Activated naive CD8-positive, alpha-beta T cell treated with anti-CD3 and anti-CD28 coated beads, Interleukin-2, amount 50 U/mL, for 24 hours (primary cell): ENCODE measurements around the gene DCLK2.
A peak's percentile ranks its signal among the peaks of the same experiment; 100 is the strongest.

Experiments used
- ATAC-seq: fragments of 150-1000 bp; cut with Tn5 transposase; one replicate; pipeline ENCODE4 v1.10.0; 2021
- DNase-seq: peaks from one replicate; pipeline ENCODE4 v3.0.0; 2021
- H3K27ac Mint-ChIP-seq: one replicate; pipeline ENCODE4 v1.8.0; 2021; ENCODE audit warnings: mild to moderate bottlenecking, mixed read lengths
- H3K27me3 Mint-ChIP-seq: one replicate; pipeline ENCODE4 v1.8.0; 2021; ENCODE audit warnings: mixed read lengths
- H3K36me3 Mint-ChIP-seq: one replicate; pipeline ENCODE4 v1.8.0; 2021; ENCODE audit warnings: low read depth, mixed read lengths
- H3K4me1 Mint-ChIP-seq: one replicate; pipeline ENCODE4 v1.8.0; 2021; ENCODE audit warnings: mixed read lengths
- H3K4me3 Mint-ChIP-seq: one replicate; pipeline ENCODE4 v1.8.0; 2021; ENCODE audit warnings: mild to moderate bottlenecking, moderate library complexity, mixed read lengths
- H3K9me3 Mint-ChIP-seq: one replicate; pipeline ENCODE4 v1.8.0; 2021; ENCODE audit warnings: mixed read lengths

The DCLK2 gene

GRCh38 chr4:150265806-150266205 is 187.6 kb downstream of the DCLK2 start:
- DNase-seq (no peak), ATAC-seq (no peak)
- Mint-ChIP-seq H3K4me1 (no peaks in the 10 kb centered on the region), H3K27ac (no peak overlapping the region), H3K27me3 (no peaks in the 10 kb centered on the region), H3K4me3 (no peak overlapping the region), H3K36me3 (peaks cover 24% of the 10 kb centered on the region), H3K9me3 (no peaks in the 10 kb centered on the region)

DNA sequence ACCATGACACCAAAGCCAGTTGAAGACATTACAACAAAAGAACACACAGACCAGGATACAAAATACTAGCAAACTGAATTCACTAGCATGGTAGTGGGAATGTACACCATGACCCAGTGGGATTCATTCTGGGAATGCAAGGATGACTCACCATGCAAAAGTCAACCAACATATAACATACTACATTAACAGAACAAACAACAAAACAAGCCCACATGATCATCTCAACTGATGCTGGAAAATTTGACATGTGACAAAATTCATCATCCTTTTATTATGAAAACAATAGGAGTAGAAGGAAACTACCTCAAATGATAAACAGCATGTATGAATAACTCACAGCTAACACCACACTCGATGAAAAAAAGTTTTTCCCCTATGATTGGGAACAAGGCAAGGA is 190.2 kb downstream of the DCLK2 start:
- H3K4me1 Mint-ChIP-seq, result no peaks in the 10 kb centered on the region
- peaks cover 33% of the 10 kb centered on the region for H3K36me3 Mint-ChIP-seq
- H3K4me3 Mint-ChIP-seq, result no peak overlapping the region
- ATAC-seq (no peak), DNase-seq (no peak)
- no peak overlapping the region for H3K27ac Mint-ChIP-seq
- no peaks in the 10 kb centered on the region for H3K9me3 Mint-ChIP-seq
- no peaks in the 10 kb centered on the region for H3K27me3 Mint-ChIP-seq

DNA sequence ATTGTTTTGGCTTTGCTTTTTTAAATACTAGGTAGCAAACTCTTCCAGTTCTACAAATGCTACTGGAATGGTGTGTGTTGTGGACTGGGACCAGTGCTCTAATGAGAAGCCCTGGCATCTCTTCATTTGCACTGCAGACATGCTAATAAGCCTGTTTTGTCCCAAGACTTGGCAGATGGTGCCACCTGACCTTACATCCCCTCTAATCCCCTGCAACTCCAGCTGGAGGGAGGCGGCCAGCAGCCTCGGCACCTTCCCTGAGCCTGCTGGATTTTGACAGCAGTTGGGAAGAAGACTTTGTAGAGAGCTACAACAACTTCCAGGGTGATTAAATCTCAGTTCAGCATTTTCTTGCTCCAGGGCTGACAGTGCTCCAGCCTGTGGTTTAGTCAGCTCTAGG is 200.0 kb downstream of the DCLK2 start:
- Mint-ChIP-seq H3K4me1 (peaks cover 3% of the 10 kb centered on the region), H3K9me3 (peaks cover 8% of the 10 kb centered on the region), H3K4me3 (no peak overlapping the region), H3K36me3 (peaks cover 85% of the 10 kb centered on the region), H3K27ac (no peak overlapping the region), H3K27me3 (no peaks in the 10 kb centered on the region)
- ATAC-seq, result no peak
- DNase-seq, result no peak

- Mint-ChIP-seq H3K4me3 (no peak overlapping the region), H3K27me3 (no peaks in the 10 kb centered on the region), H3K9me3 (peaks cover 8% of the 10 kb centered on the region), H3K27ac (no peak overlapping the region), H3K36me3 (peaks cover 74% of the 10 kb centered on the region), H3K4me1 (peaks cover 3% of the 10 kb centered on the region)
- no peak for DNase-seq
- ATAC-seq, result no peak
These were observed 202.0 kb downstream of the DCLK2 start for GRCh38 chr4:150280081-150280895.

DNA sequence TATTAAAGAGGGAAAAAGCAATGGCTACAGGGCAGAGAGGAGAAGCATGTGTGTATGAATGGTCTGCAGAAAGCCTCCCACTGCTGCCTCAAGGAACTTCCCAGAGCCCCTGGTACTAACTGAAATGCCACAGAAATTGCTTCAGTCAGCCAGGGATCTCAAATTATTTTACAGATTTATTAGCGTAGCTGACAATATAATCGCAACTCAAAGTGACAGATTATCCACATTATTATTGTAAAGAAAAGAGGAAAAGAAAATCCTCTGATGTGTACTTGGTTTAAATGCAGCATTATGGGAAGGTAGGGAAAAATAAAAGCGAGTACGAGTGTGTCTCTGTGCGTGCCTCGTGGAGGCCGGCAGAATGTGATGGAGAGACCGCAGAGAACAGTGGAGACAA is 202.7 kb downstream of the DCLK2 start:
- no peak for ATAC-seq
- H3K27me3 Mint-ChIP-seq, result no peaks in the 10 kb centered on the region
- peaks cover 3% of the 10 kb centered on the region for H3K4me1 Mint-ChIP-seq
- no peak overlapping the region for H3K27ac Mint-ChIP-seq
- DNase-seq, result no peak
- H3K36me3 Mint-ChIP-seq, result peaks cover 68% of the 10 kb centered on the region
- peaks cover 8% of the 10 kb centered on the region for H3K9me3 Mint-ChIP-seq
- no peak overlapping the region for H3K4me3 Mint-ChIP-seq

GRCh38 chr4:150283689-150284088 is 205.4 kb downstream of the DCLK2 start:
- H3K27me3 Mint-ChIP-seq, result no peaks in the 10 kb centered on the region
- no peak for ATAC-seq
- no peak overlapping the region for H3K27ac Mint-ChIP-seq
- H3K36me3 Mint-ChIP-seq, result peaks cover 44% of the 10 kb centered on the region
- H3K4me1 Mint-ChIP-seq, result peaks cover 3% of the 10 kb centered on the region
- H3K9me3 Mint-ChIP-seq, result peaks cover 4% of the 10 kb centered on the region
- no peak for DNase-seq
- H3K4me3 Mint-ChIP-seq, result no peak overlapping the region

DNA sequence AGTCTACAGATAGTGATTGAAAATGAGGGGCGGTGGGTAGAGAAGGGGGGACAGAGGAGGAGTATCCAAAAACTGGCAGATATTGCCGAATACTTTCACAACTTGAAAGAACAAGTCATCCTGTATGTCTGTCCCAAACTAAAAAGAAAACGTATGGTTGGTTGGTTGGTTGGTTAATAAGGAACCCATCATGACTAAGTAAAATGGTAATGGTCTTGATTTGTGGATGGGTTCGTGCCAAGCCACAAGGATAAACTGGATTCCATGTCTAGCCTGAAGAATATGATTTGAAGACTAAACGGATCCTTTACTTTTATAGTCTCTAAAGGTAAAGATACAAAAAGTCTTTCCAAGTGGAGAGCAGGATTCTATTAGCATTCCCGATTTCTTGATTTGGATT is 208.4 kb downstream of the DCLK2 start:
- Mint-ChIP-seq H3K4me1 (no peaks in the 10 kb centered on the region), H3K36me3 (peaks cover 18% of the 10 kb centered on the region), H3K27ac (no peak overlapping the region), H3K9me3 (no peaks in the 10 kb centered on the region), H3K4me3 (no peak overlapping the region), H3K27me3 (no peaks in the 10 kb centered on the region)
- DNase-seq, result no peak
- no peak for ATAC-seq

DNA sequence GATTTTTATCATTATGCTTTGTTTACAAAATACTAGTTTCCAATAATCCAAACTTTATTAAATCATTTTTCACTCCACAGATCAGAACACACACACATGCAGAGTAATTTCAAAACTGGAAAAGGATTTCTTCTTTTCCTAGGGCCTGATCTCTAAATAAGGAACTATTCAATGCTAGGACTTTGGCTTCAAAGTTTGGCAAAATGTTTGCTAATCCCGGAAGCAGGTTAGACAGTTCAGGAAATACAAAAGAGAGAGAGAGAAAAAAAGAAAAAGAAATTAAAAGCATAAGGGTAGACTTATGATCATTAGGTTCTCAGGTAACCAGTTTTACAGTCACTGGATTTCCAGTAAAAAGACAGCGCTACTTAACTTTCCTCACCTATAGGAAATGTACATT is 211.0 kb downstream of the DCLK2 start:
- Mint-ChIP-seq H3K27me3 (no peaks in the 10 kb centered on the region), H3K4me1 (no peaks in the 10 kb centered on the region), H3K4me3 (no peak overlapping the region), H3K36me3 (peaks cover 11% of the 10 kb centered on the region), H3K27ac (no peak overlapping the region), H3K9me3 (no peaks in the 10 kb centered on the region)
- ATAC-seq, result no peak
- no peak for DNase-seq

- H3K27ac Mint-ChIP-seq, result no peak overlapping the region
- H3K36me3 Mint-ChIP-seq, result peaks cover 11% of the 10 kb centered on the region
- no peak overlapping the region for H3K4me3 Mint-ChIP-seq
- H3K27me3 Mint-ChIP-seq, result no peaks in the 10 kb centered on the region
- H3K4me1 Mint-ChIP-seq, result no peaks in the 10 kb centered on the region
- ATAC-seq (no peak), DNase-seq (no peak)
- H3K9me3 Mint-ChIP-seq, result no peaks in the 10 kb centered on the region
These were observed 211.6 kb downstream of the DCLK2 start for GRCh38 chr4:150289881-150290280.

DNA sequence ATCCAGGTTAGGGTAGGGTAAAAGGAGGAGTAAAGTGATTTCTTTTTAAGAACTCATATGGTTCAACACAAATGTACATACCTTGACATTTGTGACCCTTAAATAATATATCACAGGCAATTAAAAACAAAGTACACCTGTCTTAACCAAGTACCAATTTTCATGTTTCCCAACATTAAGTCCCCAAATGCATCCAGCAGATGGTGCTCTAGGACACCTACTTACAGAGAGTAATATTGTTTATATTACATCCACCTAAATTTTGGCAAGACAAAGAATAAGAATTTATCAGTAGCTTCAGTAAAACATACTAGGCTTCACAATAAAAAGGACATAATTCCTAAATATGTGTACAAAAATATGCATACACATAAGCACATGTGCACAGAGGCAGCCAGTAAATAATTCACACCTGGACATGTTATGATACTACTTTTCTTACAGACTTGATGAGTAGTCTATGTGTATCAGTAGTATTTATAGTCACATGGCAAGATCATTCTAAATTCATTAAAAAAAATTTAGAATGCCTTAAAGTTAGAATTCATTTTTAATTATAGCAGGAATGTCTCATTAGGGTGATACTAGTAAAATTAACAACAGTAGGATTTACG is 219.7 kb downstream of the DCLK2 start:
- DNase-seq (peak; percentile 15), ATAC-seq (no peak)
- H3K4me1 Mint-ChIP-seq, result peaks cover 12% of the 10 kb centered on the region
- H3K27me3 Mint-ChIP-seq, result no peaks in the 10 kb centered on the region
- no peak overlapping the region for H3K27ac Mint-ChIP-seq
- H3K36me3 Mint-ChIP-seq, result peaks cover 6% of the 10 kb centered on the region
- H3K4me3 Mint-ChIP-seq, result no peak overlapping the region
- no peaks in the 10 kb centered on the region for H3K9me3 Mint-ChIP-seq

DNA sequence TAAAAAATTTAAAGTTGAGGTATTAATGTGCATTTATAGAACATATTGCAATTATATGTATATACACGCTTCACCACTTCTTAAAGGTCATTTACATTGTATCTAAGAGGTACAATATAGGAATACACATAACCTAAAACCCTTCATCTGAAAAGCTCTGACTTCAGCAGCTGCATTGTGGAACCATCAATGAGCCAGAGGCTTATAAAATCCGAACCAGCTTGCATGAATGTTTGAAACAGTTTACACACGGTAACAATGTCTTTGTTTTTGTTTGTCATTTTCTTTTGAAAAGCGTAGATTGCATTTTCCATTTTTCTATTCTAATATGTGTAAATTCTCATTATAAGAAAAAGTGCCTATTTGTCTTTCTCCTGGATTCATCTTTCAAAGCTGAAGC is 221.6 kb downstream of the DCLK2 start:
- no peaks in the 10 kb centered on the region for H3K27me3 Mint-ChIP-seq
- ATAC-seq, result no peak
- no peak for DNase-seq
- H3K27ac Mint-ChIP-seq, result no peak overlapping the region
- peaks cover 13% of the 10 kb centered on the region for H3K4me1 Mint-ChIP-seq
- no peak overlapping the region for H3K4me3 Mint-ChIP-seq
- H3K9me3 Mint-ChIP-seq, result no peaks in the 10 kb centered on the region
- peaks cover 7% of the 10 kb centered on the region for H3K36me3 Mint-ChIP-seq

DNA sequence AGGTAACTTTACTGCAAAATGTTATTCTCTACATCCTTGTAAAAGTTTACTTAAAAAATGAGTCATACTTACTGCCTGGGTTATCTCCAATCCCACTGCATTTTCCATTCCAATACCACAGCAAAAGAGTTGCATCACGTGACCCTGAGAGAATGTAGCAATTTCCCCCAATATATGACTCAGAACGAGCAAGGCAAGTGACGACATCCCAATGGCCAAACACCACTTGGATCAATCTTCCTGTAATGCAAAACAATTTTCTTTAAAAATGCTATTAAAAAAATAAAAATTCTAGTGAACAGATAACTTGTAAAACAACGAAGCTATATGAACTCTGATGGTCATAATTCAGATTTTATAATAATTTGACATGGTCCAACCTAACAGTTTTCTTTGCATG is 224.3 kb downstream of the DCLK2 start:
- H3K4me3 Mint-ChIP-seq, result no peak overlapping the region
- peak; percentile 25 for DNase-seq
- H3K36me3 Mint-ChIP-seq, result peaks cover 9% of the 10 kb centered on the region
- peak overlapping the region; percentile 33 for H3K27ac Mint-ChIP-seq
- peaks cover 13% of the 10 kb centered on the region for H3K4me1 Mint-ChIP-seq
- ATAC-seq, result peak; percentile 73
- H3K9me3 Mint-ChIP-seq, result no peaks in the 10 kb centered on the region
- H3K27me3 Mint-ChIP-seq, result no peaks in the 10 kb centered on the region

- Mint-ChIP-seq H3K9me3 (no peaks in the 10 kb centered on the region), H3K4me1 (peaks cover 12% of the 10 kb centered on the region), H3K4me3 (no peak overlapping the region), H3K27ac (no peak overlapping the region), H3K27me3 (no peaks in the 10 kb centered on the region), H3K36me3 (peaks cover 13% of the 10 kb centered on the region)
- DNase-seq (no peak), ATAC-seq (no peak)
These were observed 227.8 kb downstream of the DCLK2 start for GRCh38 chr4:150305995-150306394.

GRCh38 chr4:150306719-150307118 is 228.5 kb downstream of the DCLK2 start:
- ATAC-seq, result no peak

More at GRCh38 chr4:150306719-150307118, 228.5 kb downstream of the DCLK2 start:
- Mint-ChIP-seq H3K27ac (no peak overlapping the region), H3K27me3 (no peaks in the 10 kb centered on the region), H3K36me3 (peaks cover 13% of the 10 kb centered on the region), H3K4me3 (no peak overlapping the region), H3K4me1 (peaks cover 8% of the 10 kb centered on the region), H3K9me3 (no peaks in the 10 kb centered on the region)
- no peak for DNase-seq
